H9 (cell line): Measurements from ENCODE around the gene PCSK6. TPM values are rescaled to one million over a fixed set of nuclear protein-coding genes. Genes with fewer than 3 reads are reported as not detected.

Experiments used
- DNase-seq: peaks from one replicate; pipeline ENCODE4 v3.0.0-alpha.2; 2017
- H2AFZ ChIP-seq: one replicate; pipeline ENCODE4 v1.6.1; 2013; ENCODE audit warnings: mild to moderate bottlenecking, low read length, control low read depth, moderate library complexity
- H2AK5ac ChIP-seq: 2 replicates; pipeline ENCODE4 v1.6.1; 2013; ENCODE audit warnings: low read length, control low read depth, mixed read lengths; ENCODE audit not compliant: insufficient read length
- H2BK120ac ChIP-seq: one replicate; pipeline ENCODE4 v1.6.1; 2013; ENCODE audit warnings: low read depth, mild to moderate bottlenecking, low read length, control low read depth, inconsistent platforms; ENCODE audit not compliant: poor library complexity, severe bottlenecking
- H2BK12ac ChIP-seq: 2 replicates; pipeline ENCODE4 v1.6.1; 2013; ENCODE audit warnings: low read length, control low read depth, mixed read lengths, low read depth; ENCODE audit not compliant: insufficient read length
- H2BK15ac ChIP-seq: 2 replicates; pipeline ENCODE4 v1.6.1; 2013; ENCODE audit warnings: low read depth, low read length, control low read depth
- H2BK20ac ChIP-seq: one replicate; pipeline ENCODE4 v1.6.1; 2013; ENCODE audit warnings: low read depth, mild to moderate bottlenecking, low read length, control low read depth, inconsistent platforms; ENCODE audit not compliant: poor library complexity, severe bottlenecking
- H2BK5ac ChIP-seq: 2 replicates; pipeline ENCODE4 v1.6.1; 2013; ENCODE audit warnings: low read length, control low read depth, mixed read lengths; ENCODE audit not compliant: insufficient read length
- H3K14ac ChIP-seq: 2 replicates; pipeline ENCODE4 v1.6.1; 2013; ENCODE audit warnings: low read length, control low read depth; ENCODE audit not compliant: insufficient read depth
- H3K18ac ChIP-seq: 2 replicates; pipeline ENCODE4 v1.6.1; 2013; ENCODE audit warnings: low read depth, mild to moderate bottlenecking, mixed read lengths, low read length, control low read depth; ENCODE audit not compliant: insufficient read length
- H3K23ac ChIP-seq: 2 replicates; pipeline ENCODE4 v1.6.1; 2013; ENCODE audit warnings: low read length, control low read depth, mixed read lengths, low read depth; ENCODE audit not compliant: insufficient read length
- H3K23me2 ChIP-seq: 2 replicates; pipeline ENCODE4 v1.6.1; 2013; ENCODE audit warnings: low read depth, mild to moderate bottlenecking, mixed read lengths, low read length, control low read depth; ENCODE audit not compliant: insufficient read length, poor library complexity, severe bottlenecking
- H3K27ac ChIP-seq: 2 replicates; pipeline ENCODE4 v1.5.1; 2013; ENCODE audit warnings: low read length, control low read depth, mixed read lengths, low read depth; ENCODE audit not compliant: insufficient read length
- H3K27me3 ChIP-seq: 2 replicates; pipeline ENCODE4 v1.6.1; 2013; ENCODE audit warnings: low read length, control low read depth, inconsistent platforms; ENCODE audit not compliant: insufficient read depth
- H3K4ac ChIP-seq: 2 replicates; pipeline ENCODE4 v1.6.1; 2013; ENCODE audit warnings: low read depth, mild to moderate bottlenecking, control low read depth, inconsistent platforms, low read length, moderate library complexity
- H3K4me1 ChIP-seq: 2 replicates; pipeline ENCODE4 v1.6.1; 2013; ENCODE audit warnings: low read length, control low read depth, inconsistent platforms; ENCODE audit not compliant: insufficient read depth
- H3K4me2 ChIP-seq: 2 replicates; pipeline ENCODE4 v1.6.1; 2013; ENCODE audit warnings: low read length, control low read depth, mixed read lengths; ENCODE audit not compliant: insufficient read length, insufficient read depth
- H3K56ac ChIP-seq: 2 replicates; pipeline ENCODE4 v1.6.1; 2013; ENCODE audit warnings: low read depth, mild to moderate bottlenecking, mixed read lengths, low read length, control low read depth; ENCODE audit not compliant: insufficient read length
- H3K79me1 ChIP-seq: 2 replicates; pipeline ENCODE4 v1.6.1; 2013; ENCODE audit warnings: low read depth, mild to moderate bottlenecking, moderate library complexity, low read length, control low read depth, inconsistent platforms; ENCODE audit not compliant: insufficient read depth, poor library complexity, severe bottlenecking
- H3K79me2 ChIP-seq: 2 replicates; pipeline ENCODE4 v1.6.1; 2013; ENCODE audit warnings: low read length, control low read depth, inconsistent platforms; ENCODE audit not compliant: insufficient read depth
- H3K9ac ChIP-seq: 2 replicates; pipeline ENCODE4 v1.6.1; 2013; ENCODE audit warnings: low read length, control low read depth, mixed read lengths; ENCODE audit not compliant: insufficient read length; ENCODE audit errors: extremely low read depth
- H3K9me3 ChIP-seq: one replicate; pipeline ENCODE4 v1.6.1; 2013; ENCODE audit warnings: low read depth, low read length, inconsistent platforms; ENCODE audit not compliant: control insufficient read depth
- H3T11ph ChIP-seq: one replicate; pipeline ENCODE4 v1.6.1; 2013; ENCODE audit warnings: mild to moderate bottlenecking, low read length, control low read depth, inconsistent platforms
- H4K20me1 ChIP-seq: one replicate; pipeline ENCODE4 v1.6.1; 2013; ENCODE audit not compliant: control insufficient read depth, insufficient read length, insufficient read depth
- H4K5ac ChIP-seq: 2 replicates; pipeline ENCODE4 v1.6.1; 2013; ENCODE audit warnings: low read depth, mild to moderate bottlenecking, mixed read lengths, low read length, control low read depth; ENCODE audit not compliant: insufficient read length
- H4K8ac ChIP-seq: replicated peaks from 2 replicates; pipeline ENCODE4 v1.6.1; 2013; ENCODE audit warnings: low read length, control low read depth, mixed read lengths, low read depth; ENCODE audit not compliant: insufficient read length
- H4K91ac ChIP-seq: 2 replicates; pipeline ENCODE4 v1.6.1; 2013; ENCODE audit warnings: low read depth, mild to moderate bottlenecking, moderate library complexity, mixed read lengths, low read length, control low read depth; ENCODE audit not compliant: insufficient read length
- H3K27ac Mint-ChIP-seq, 3 experiments: 2 replicates in 2 of 3; 3 replicates in 1 of 3; pipeline ENCODE4 v1.8.0; 2020 to 2021; ENCODE audit warnings: mixed read lengths in 3 of 3, mild to moderate bottlenecking in 1 of 3, moderate library complexity in 1 of 3
- H3K27me3 Mint-ChIP-seq: 2 replicates; pipeline ENCODE4 v1.8.0; 2021; ENCODE audit warnings: low read depth, mild to moderate bottlenecking, moderate library complexity, mixed read lengths
- H3K36me3 Mint-ChIP-seq, 3 experiments: 2 replicates in 2 of 3; 3 replicates in 1 of 3; pipeline ENCODE4 v1.8.0; 2020 to 2021; ENCODE audit warnings: low read depth in 3 of 3, mixed read lengths in 3 of 3; ENCODE audit not compliant: insufficient read depth in 1 of 3
- H3K4me1 Mint-ChIP-seq, 2 experiments: 2 replicates each; pipeline ENCODE4 v1.8.0; 2020; ENCODE audit warnings: mixed read lengths in 2 of 2
- H3K4me3 Mint-ChIP-seq, 2 experiments: 2 replicates in 1 of 2; 3 replicates in 1 of 2; pipeline ENCODE4 v1.8.0; 2020 to 2021; ENCODE audit warnings: mild to moderate bottlenecking in 2 of 2, mixed read lengths in 2 of 2, moderate library complexity in 1 of 2
- H3K9me3 Mint-ChIP-seq, 2 experiments: 2 replicates in 1 of 2; 3 replicates in 1 of 2; pipeline ENCODE4 v1.8.0; 2020; ENCODE audit warnings: mild to moderate bottlenecking in 2 of 2, mixed read lengths in 2 of 2, moderate library complexity in 1 of 2
- WGBS: extraction: QIAGEN DNeasy Blood & Tissue Kit; methylation state at CpG from one replicate; pipeline ENCODE4 v1.1.7; 2013; ENCODE audit warnings: missing lambda C conversion rate, low lambda C conversion rate, mixed read lengths; ENCODE audit not compliant: insufficient read length; ENCODE audit errors: extremely low coverage; 5-methylcytosine and 5-hydroxymethylcytosine counted together
- total RNA-seq: library from RNA; stranded (reverse); gene quantifications from 2 replicates; pipeline ENCODE4 v1.2.1, GENCODE V29; 2021
- TF ChIP-seq, protein P1 (sequence below): fragments of 200-600 bp; sonication (generic); conservative IDR thresholded peaks from 3 replicates; pipeline ENCODE4 v1.8.0; 2021; ENCODE audit warnings: antibody characterized with exemption, mild to moderate bottlenecking

Gene PCSK6
- total RNA-seq, 1 experiment from 2014 or later, result 4.0 TPM

DNA sequence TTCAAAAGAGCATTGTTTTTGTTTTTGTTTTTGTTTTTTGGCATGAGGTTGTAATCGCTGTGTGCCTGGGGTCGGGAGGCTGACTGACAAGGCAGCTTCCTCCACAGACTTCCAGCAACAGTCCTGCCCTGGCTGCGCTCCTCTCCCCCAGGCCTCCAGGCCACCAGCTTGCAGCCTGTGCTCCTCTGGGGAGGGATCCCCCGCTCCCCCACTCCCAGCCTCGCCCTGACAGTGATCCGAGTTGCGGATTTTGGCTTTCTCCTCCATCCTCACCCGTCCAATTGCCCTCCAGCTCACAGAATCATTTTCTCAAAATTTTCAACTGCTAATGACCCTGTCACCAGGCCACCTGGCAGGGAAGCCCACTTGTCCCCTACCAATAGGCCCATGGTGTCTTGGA, 36.5 kb upstream of the PCSK6 start:
- no peak overlapping the region for H3K27ac ChIP-seq
- no peak overlapping the region for H3T11ph ChIP-seq
- H3K9ac ChIP-seq, result no peak overlapping the region
- no peak overlapping the region for H2BK12ac ChIP-seq
- H3K23me2 ChIP-seq, result no peaks in the 10 kb centered on the region
- H4K91ac ChIP-seq, result no peak overlapping the region
- H3K9me3 ChIP-seq, result no peaks in the 10 kb centered on the region
- no peaks in the 10 kb centered on the region for H3K27me3 ChIP-seq
- no peak for DNase-seq
- H3K4me1 ChIP-seq, result no peaks in the 10 kb centered on the region; the same call in 1 of the 2 replicates
- no peaks in the 10 kb centered on the region for H3K79me2 ChIP-seq
- Mint-ChIP-seq H3K4me1 (peaks cover 2 to 13% of the 10 kb centered on the region in 2 experiments; a peak in 3 of 4 replicates), H3K4me3 (no peak overlapping the region), H3K9me3 (no peaks in the 10 kb centered on the region), H3K27me3 (peaks cover 4% of the 10 kb centered on the region), H3K27ac (peak overlapping the region in 1 of 3 experiments; percentile 4; a peak in 1 of 7 replicates), H3K36me3 (no peaks in the 10 kb centered on the region)
- H2AK5ac ChIP-seq, result no peak overlapping the region
- H2BK20ac ChIP-seq, result no peak overlapping the region
- H3K4ac ChIP-seq, result no peak overlapping the region
- H2BK5ac ChIP-seq, result no peak overlapping the region
- H3K14ac ChIP-seq, result no peak overlapping the region
- no peak overlapping the region for H3K23ac ChIP-seq
- no peak overlapping the region for H2AFZ ChIP-seq
- no CpG with 5 or more reads among the region's 8 CpGs for WGBS
- no peak overlapping the region for H4K5ac ChIP-seq
- no peak overlapping the region for H2BK120ac ChIP-seq
- no peak overlapping the region for H3K18ac ChIP-seq
- H4K8ac ChIP-seq, result no peak overlapping the region
- H3K79me1 ChIP-seq, result no peaks in the 10 kb centered on the region
- H4K20me1 ChIP-seq, result no peaks in the 10 kb centered on the region
- no peak overlapping the region for H3K4me2 ChIP-seq
- H3K56ac ChIP-seq, result no peak overlapping the region
- no peak overlapping the region for H2BK15ac ChIP-seq
- TF ChIP-seq, protein P1, sequence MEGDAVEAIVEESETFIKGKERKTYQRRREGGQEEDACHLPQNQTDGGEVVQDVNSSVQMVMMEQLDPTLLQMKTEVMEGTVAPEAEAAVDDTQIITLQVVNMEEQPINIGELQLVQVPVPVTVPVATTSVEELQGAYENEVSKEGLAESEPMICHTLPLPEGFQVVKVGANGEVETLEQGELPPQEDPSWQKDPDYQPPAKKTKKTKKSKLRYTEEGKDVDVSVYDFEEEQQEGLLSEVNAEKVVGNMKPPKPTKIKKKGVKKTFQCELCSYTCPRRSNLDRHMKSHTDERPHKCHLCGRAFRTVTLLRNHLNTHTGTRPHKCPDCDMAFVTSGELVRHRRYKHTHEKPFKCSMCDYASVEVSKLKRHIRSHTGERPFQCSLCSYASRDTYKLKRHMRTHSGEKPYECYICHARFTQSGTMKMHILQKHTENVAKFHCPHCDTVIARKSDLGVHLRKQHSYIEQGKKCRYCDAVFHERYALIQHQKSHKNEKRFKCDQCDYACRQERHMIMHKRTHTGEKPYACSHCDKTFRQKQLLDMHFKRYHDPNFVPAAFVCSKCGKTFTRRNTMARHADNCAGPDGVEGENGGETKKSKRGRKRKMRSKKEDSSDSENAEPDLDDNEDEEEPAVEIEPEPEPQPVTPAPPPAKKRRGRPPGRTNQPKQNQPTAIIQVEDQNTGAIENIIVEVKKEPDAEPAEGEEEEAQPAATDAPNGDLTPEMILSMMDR, result no peak
